SK-N-SH treated with all-trans-retinoic acid at 6 μM for 48 hours (cell line): ENCODE results near the gene KCNMA1.

Source experiments
- ARNTL ChIP-seq: fragments of 450-650 bp; formaldehyde crosslinking; IDR thresholded peaks from 2 replicates; pipeline ENCODE4 v1.5.0; 2020; ENCODE audit warnings: low read depth, mild to moderate bottlenecking, moderate library complexity, borderline replicate concordance
- TOX ChIP-seq: fragments of 250-450 bp; sonication (Bioruptor Pico); IDR thresholded peaks from 2 replicates; pipeline ENCODE4 v1.8.0; 2021; ENCODE audit warnings: mild to moderate bottlenecking, moderate library complexity, borderline replicate concordance
- ZFP30 ChIP-seq: fragments of 450-650 bp; formaldehyde crosslinking; IDR thresholded peaks from 2 replicates; pipeline ENCODE4 v1.5.0; 2022; ENCODE audit warnings: mild to moderate bottlenecking, moderate library complexity
- ZNF8 ChIP-seq: fragments of 450-650 bp; formaldehyde crosslinking; IDR thresholded peaks from 2 replicates; pipeline ENCODE4 v1.5.0; 2020; ENCODE audit warnings: mild to moderate bottlenecking, moderate library complexity
- TF ChIP-seq, protein P1 (sequence below): fragments of 250-450 bp; sonication (Bioruptor Pico); IDR thresholded peaks from 2 replicates; pipeline ENCODE4 v1.5.0; 2020; ENCODE audit warnings: mild to moderate bottlenecking, moderate library complexity
- TF ChIP-seq, protein P2 (sequence below): fragments of 250-450 bp; sonication (Bioruptor Pico); IDR thresholded peaks from 2 replicates; pipeline ENCODE4 v1.8.0; 2021; ENCODE audit warnings: low read depth, mild to moderate bottlenecking, moderate library complexity, borderline replicate concordance
- TF ChIP-seq, protein P3 (sequence below): fragments of 250-450 bp; sonication (Bioruptor Pico); IDR thresholded peaks from 2 replicates; pipeline ENCODE4 v1.5.1; 2020; ENCODE audit warnings: low read depth, mild to moderate bottlenecking, moderate library complexity
- TF ChIP-seq, protein P4 (sequence below): fragments of 250-450 bp; sonication (Bioruptor Pico); IDR thresholded peaks from 2 replicates; pipeline ENCODE4 v1.8.0; 2020; ENCODE audit warnings: mild to moderate bottlenecking, moderate library complexity, borderline replicate concordance

DNA sequence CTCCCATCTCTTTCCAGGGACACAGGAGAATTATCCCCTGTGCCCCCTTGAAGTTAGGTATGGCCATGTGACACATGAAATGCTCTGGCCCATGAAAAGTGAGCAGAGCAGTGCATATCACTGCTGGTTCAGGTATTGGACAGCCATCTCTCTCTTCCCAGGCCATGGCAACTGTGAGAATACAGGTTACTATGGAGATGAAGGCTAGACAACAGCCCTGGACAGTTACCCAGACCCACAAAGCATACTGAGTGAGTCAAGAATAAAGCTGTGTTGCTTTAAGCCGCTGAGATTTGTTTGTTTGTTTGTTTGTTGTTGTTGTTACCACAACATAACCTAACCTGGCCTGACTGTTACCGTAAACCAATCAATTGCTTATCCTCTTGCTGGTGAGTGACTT is 722.3 kb downstream of the KCNMA1 start:
- TF ChIP-seq, protein P1, sequence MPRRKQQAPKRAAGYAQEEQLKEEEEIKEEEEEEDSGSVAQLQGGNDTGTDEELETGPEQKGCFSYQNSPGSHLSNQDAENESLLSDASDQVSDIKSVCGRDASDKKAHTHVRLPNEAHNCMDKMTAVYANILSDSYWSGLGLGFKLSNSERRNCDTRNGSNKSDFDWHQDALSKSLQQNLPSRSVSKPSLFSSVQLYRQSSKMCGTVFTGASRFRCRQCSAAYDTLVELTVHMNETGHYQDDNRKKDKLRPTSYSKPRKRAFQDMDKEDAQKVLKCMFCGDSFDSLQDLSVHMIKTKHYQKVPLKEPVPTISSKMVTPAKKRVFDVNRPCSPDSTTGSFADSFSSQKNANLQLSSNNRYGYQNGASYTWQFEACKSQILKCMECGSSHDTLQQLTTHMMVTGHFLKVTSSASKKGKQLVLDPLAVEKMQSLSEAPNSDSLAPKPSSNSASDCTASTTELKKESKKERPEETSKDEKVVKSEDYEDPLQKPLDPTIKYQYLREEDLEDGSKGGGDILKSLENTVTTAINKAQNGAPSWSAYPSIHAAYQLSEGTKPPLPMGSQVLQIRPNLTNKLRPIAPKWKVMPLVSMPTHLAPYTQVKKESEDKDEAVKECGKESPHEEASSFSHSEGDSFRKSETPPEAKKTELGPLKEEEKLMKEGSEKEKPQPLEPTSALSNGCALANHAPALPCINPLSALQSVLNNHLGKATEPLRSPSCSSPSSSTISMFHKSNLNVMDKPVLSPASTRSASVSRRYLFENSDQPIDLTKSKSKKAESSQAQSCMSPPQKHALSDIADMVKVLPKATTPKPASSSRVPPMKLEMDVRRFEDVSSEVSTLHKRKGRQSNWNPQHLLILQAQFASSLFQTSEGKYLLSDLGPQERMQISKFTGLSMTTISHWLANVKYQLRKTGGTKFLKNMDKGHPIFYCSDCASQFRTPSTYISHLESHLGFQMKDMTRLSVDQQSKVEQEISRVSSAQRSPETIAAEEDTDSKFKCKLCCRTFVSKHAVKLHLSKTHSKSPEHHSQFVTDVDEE: no peak
- TF ChIP-seq, protein P2, sequence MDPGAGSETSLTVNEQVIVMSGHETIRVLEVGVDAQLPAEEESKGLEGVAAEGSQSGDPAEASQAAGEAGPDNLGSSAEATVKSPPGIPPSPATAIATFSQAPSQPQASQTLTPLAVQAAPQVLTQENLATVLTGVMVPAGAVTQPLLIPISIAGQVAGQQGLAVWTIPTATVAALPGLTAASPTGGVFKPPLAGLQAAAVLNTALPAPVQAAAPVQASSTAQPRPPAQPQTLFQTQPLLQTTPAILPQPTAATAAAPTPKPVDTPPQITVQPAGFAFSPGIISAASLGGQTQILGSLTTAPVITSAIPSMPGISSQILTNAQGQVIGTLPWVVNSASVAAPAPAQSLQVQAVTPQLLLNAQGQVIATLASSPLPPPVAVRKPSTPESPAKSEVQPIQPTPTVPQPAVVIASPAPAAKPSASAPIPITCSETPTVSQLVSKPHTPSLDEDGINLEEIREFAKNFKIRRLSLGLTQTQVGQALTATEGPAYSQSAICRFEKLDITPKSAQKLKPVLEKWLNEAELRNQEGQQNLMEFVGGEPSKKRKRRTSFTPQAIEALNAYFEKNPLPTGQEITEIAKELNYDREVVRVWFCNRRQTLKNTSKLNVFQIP (CRISPR knock-in tag): no peak
- TF ChIP-seq, protein P3, sequence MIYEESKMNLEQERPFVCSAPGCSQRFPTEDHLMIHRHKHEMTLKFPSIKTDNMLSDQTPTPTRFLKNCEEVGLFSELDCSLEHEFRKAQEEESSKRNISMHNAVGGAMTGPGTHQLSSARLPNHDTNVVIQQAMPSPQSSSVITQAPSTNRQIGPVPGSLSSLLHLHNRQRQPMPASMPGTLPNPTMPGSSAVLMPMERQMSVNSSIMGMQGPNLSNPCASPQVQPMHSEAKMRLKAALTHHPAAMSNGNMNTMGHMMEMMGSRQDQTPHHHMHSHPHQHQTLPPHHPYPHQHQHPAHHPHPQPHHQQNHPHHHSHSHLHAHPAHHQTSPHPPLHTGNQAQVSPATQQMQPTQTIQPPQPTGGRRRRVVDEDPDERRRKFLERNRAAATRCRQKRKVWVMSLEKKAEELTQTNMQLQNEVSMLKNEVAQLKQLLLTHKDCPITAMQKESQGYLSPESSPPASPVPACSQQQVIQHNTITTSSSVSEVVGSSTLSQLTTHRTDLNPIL: no peak
- TF ChIP-seq ZNF8 (CRISPR knock-in tag) (no peak), ZFP30 (CRISPR knock-in tag) (no peak), ARNTL (CRISPR knock-in tag) (no peak), TOX (no peak)
- TF ChIP-seq, protein P4, sequence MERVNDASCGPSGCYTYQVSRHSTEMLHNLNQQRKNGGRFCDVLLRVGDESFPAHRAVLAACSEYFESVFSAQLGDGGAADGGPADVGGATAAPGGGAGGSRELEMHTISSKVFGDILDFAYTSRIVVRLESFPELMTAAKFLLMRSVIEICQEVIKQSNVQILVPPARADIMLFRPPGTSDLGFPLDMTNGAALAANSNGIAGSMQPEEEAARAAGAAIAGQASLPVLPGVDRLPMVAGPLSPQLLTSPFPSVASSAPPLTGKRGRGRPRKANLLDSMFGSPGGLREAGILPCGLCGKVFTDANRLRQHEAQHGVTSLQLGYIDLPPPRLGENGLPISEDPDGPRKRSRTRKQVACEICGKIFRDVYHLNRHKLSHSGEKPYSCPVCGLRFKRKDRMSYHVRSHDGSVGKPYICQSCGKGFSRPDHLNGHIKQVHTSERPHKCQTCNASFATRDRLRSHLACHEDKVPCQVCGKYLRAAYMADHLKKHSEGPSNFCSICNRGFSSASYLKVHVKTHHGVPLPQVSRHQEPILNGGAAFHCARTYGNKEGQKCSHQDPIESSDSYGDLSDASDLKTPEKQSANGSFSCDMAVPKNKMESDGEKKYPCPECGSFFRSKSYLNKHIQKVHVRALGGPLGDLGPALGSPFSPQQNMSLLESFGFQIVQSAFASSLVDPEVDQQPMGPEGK (CRISPR knock-in tag): no peak
